G401.6 (cell line): Measurements from ENCODE around the gene ARHGAP24.

ENCODE experiments used
- FAIRE-seq: peaks from 2 replicates; lab custom pipeline; 2012; peaks lifted over from hg19 to GRCh38; lab: Jason Lieb, UNC

ARHGAP24 gene

DNA sequence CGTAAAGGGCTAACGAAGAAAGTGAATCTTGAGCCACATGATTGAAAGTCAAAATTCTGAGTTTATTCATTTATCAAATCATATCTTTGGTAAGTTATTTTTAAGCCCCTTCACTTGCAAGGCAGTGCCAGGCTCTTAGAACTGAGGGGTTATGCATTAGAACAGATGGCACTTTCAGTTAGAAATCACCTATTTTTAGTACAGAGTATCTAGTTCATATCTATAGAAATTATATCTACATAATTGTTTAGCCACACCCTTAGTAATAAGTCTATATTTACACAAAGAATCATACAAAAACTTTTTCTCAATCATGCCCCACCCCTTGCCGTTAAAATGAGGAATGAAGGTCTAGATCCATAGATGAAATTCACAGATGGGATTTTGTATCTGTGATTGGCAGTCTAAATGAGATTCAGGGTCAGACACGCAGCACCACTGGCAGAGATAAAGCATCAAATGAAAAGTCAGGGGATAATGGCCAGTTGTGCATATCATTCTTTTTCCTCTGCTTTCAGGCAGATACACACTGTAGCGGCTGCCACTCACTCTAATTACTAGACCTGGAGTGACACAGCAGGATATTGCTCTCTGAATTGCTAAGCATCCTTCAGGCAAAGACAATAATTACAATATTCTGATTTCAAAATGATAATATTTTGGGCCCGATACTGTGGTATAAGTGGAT is 444.4 kb downstream of the ARHGAP24 start:
- FAIRE-seq: no peak

DNA sequence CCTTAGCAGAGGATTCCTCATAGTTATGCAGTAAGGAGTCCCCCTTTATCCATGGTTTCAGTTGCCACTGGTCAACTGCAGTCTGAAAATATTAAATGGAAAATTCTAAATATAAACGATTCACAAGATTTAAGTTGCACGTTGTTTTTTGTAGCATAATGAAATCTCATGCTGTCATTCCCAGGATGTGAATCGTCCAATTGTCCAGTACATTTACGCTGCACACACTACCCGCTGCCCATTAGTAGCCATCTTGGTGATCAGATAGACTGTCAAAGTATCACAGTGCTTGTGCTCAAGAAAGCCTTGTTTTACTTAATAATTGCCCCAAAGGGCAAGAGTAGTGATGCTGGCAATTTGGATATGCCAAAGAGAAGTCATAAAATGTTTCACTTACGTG is 450.1 kb downstream of the ARHGAP24 start:
- no peak for FAIRE-seq

- no peak for FAIRE-seq
Measured at GRCh38 chr4:85928775-85929591, 454.0 kb downstream of the ARHGAP24 start.

- FAIRE-seq: no peak
Measured at GRCh38 chr4:85929961-85930665, 455.2 kb downstream of the ARHGAP24 start.

- no peak for FAIRE-seq
Measured at GRCh38 chr4:85932500-85933290, 457.7 kb downstream of the ARHGAP24 start.

DNA sequence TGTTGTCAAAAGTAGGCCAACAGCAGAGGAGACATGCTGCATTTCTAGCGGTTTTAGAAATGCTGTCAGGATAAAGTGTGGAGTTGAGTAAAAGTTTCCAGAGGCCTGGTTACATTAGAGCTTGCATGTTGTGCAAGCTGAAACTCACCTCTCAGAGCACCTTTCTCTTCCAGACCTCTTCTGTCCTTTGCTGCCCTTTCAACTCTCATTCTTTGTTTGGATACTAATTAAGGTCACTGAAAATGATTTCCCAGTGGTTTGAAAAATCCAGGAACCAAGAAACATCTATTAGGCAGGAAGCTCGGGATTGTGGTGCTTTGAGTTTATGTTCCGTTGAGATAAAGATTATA is 458.3 kb downstream of the ARHGAP24 start:
- FAIRE-seq: no peak

GRCh38 chr4:85937507-85937906 is 462.6 kb downstream of the ARHGAP24 start:
- no peak for FAIRE-seq

DNA sequence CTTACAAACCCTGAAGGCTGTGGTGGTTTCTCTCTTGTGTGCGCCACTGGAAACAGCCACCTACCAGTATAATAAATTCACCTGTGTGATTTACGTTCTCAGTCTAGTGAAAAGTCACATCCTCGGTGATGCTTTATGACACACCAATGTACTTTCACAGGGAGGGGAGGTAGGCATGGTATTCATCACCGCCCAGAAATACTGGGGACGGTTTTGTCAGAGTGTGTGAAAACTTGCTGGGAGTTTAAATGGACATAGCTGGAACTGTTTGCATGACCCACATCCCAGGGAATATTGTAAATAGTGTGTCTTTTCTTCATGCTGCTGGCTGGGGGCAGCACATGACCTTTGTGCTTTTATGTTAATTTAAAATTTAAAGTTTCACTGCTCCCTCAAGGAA is 463.1 kb downstream of the ARHGAP24 start:
- no peak for FAIRE-seq

DNA sequence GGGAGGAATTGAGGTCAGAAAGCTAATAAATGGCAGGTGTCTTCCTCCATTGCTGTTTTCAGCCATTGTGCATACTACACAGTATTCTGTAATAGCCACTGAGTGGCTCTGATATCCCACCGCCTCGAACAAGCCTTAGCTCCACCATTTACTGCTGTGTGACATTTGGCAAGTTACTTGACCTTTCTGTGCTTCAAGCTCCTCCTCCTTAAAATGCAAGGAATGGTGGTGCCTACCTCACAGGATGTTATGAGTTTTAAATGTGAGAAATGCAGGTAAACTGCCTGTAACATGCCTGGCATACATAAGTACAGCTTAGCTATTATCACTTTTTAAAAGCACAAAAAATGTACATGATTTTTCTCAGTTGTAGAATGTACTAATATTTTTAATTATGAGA is 464.0 kb downstream of the ARHGAP24 start:
- FAIRE-seq: no peak

GRCh38 chr4:85939595-85939994 is 464.6 kb downstream of the ARHGAP24 start:
- FAIRE-seq: no peak

- no peak for FAIRE-seq
Measured at GRCh38 chr4:85940151-85940550, 465.2 kb downstream of the ARHGAP24 start.

- no peak for FAIRE-seq
Measured at GRCh38 chr4:85942107-85942506, 467.2 kb downstream of the ARHGAP24 start.

DNA sequence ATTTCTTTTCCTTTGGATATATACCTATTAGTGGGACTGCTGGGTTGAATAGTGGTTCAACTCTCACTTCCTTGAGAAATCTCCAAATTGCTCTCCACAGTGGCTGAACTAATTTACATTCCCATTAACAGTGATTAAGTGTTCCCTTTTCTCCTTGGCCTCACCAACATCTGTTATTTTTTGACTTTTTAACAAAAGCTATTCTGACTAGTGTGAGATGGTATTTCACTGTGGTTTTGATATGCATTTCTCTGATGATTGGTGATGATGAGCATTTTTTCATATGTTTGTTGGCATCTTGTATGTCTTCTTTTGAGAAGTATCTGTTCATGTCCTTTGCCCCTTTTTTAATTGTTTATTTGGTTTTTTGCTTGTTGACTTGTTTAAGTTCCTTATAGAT is 471.9 kb downstream of the ARHGAP24 start:
- FAIRE-seq: no peak

DNA sequence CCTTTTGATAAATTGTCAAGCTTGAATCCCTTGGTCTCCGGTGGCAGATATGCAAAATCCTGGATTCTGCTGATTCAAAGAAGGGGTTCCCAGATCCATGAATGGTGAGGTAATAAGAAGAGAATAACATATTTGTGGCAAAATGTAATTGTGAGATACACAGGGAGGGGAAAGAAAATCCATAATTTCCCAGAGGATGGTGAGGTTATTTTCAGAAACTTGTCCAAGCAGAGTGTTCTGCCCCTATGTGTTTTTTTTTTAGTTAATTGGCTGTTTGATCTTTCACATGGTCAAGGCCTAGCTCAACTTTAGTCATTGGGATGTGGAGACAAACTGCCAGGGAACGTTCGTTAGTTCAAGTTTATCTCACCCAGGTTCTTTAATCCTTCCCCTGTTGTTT is 476.1 kb downstream of the ARHGAP24 start:
- no peak for FAIRE-seq

GRCh38 chr4:85952528-85952927 is 477.6 kb downstream of the ARHGAP24 start:
- no peak for FAIRE-seq

GRCh38 chr4:85952972-85953650 is 478.2 kb downstream of the ARHGAP24 start:
- FAIRE-seq: no peak

- FAIRE-seq: no peak
Measured at GRCh38 chr4:85953651-85954018, 478.7 kb downstream of the ARHGAP24 start.

DNA sequence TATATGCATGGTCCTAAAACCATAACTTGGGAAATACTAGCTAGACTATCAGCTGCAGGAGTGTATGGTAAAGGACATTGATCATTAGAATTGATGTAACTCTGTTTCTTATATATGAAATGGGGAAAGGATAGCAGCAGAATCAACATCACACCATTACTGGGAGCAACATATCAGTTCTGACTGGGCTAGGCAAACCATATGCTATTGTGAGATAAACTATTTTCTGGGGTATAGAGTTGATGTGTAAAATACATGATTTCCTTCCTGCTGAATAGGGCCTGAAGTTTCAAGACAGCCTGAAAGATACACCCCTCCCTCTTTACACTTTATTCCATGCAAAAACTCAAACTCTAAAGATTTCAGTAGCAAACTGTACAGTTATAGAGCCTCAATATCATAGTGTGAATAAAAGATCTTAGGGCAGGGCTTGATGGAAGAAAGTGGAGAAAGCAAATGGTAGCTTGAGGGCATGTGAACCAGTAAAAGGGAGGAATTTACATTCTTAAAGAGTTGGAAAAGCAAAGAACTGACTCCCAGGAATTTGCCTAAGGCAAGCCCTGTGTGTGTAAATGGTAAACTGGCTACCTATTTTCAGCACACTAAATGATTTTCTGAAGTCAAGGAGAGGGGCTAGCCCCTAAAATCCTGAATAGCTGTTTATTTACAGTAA is 480.8 kb downstream of the ARHGAP24 start:
- no peak for FAIRE-seq

- FAIRE-seq: no peak
Measured at GRCh38 chr4:85956293-85956945, 481.5 kb downstream of the ARHGAP24 start.

DNA sequence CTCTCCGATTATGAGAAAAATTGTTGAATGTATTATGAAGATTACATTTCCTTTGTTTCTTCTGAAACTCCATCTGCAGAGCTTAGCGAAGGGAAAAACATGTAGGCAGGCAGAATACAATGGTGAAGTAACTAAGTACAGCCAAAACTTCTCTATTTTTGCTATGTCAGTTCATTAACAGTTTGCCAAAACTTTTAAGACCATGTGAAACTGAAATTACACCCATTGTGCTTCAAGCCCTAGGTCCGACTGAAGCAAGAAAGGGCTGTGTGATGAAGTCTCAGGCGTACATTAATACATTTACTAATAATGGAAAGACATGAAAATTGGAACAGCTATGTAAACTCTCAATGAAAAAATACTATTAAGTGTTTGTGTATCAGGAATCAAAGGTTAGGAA is 486.9 kb downstream of the ARHGAP24 start:
- no peak for FAIRE-seq

DNA sequence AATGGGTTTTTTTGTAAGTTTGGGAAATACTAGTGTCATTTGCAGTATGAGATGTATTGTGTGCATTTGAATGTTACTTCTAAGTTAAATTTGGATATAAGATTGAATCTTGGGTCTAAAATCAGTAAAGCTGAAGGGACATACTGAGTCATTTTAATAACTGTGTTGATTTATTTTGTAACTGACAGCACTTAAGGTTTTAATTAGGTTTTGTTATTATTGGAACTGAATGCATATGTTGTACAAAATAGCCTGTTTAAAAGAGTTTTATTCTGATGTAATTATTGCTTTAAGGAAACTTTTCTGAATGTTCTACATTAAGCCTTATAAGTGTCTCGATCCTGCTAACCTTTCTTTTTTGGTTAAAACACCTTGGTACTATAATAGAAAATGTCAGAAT is 488.3 kb downstream of the ARHGAP24 start:
- FAIRE-seq: peak; percentile 19
